Hematopoietic multipotent progenitor cell treated with erythropoietin and hydrocortisone succinate and interleukin-3 and kit ligand, for 6 days (in vitro differentiated cells): ENCODE measurements around the gene RCBTB1.

Experiments
- DNase-seq: peaks from one replicate; pipeline ENCODE4 v3.0.0-alpha.2; 2015

RCBTB1 gene

DNA sequence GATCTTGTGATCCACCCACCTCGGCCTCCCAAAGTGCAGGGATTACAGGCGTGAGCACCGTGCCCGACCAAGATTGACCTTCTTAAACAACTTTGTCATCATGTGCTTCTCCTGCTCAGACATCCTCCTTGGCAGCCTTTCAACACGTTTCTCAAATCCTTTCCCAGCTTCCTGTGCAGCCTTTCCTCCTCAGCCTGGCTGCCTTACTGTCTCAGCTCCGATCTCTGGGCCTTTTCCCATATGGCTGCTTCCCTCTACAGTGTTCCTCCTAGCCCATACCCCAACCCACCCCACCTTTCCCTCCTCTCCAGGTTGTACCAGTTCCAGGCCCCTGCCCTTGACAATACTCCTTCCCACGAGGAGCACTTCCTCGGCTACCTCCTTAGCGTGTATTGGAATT, 82.4 kb downstream of the RCBTB1 start:
- DNase-seq: no peak

GRCh38 chr13:49499889-49500660, 85.3 kb downstream of the RCBTB1 start:
- no peak for DNase-seq

- no peak for DNase-seq
These were observed 87.2 kb downstream of the RCBTB1 start for GRCh38 chr13:49498206-49498605.

GRCh38 chr13:49497272-49497671, 88.1 kb downstream of the RCBTB1 start:
- DNase-seq: peak; percentile 13

DNA sequence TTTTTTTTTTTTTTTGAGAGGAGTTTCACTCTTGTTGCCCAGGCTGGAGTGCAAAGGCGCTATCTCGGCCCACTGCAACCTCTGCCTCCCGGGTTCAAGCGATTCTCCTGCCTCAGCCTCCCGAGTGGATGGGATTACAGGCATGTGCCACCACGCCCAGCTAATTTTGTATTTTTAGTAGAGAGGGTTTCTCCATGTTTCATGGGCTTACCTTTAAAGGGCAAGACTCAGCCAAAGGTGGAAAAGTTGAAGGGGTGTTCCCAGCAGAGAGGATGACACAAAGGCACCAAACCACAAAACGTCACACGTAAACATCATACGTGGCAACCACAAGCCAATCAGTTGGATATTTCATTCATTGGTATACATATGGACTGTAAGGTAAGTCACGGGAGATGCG, 88.5 kb downstream of the RCBTB1 start:
- DNase-seq: peak; percentile 8

DNA sequence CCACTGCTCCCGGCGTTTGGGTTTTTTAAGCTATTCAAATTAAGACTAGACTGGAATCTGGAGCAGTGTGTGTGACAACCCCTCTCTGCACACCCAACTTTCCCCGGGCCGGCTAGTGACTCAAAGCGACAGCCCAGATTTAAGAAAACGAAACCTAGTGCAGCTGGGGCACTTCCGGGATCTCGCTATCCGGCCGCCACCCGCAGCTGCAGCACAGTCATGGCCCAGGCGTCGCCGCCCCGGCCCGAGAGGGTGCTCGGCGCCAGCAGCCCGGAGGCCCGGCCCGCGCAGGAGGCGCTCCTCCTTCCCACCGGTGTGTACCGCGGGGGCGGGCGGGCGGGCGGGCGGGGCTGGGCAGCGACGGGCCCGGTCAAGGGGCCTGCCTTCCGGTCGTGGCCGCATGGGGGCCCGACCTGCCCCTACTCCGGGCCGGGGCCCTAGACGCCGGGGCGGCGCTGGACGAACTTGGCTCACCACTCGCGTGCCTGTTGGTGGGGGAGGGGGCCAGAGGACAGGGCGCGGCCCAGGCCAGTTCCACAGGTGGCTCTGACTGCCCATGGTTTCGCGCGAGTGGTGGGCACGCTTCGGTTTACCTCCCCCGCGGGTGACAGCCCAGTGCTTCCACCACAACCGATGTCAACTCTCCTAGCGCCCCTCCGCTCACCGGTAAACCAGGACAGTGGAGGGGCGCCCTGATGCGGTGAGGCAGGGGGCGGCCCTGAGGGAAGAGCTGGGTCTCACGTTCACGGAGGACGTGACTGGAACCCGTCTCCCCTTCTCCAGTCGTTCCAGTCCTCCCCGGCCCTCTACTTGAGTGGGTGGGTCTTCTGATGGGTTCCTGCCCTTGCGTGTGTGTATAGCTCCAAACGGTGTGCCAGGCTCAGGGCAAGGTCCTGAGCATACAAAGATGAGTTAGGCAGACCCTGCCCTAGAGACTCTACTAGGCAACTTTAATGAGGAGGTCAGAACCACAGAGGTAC, 89.3 kb downstream of the RCBTB1 start, which contains the start of gene PHF11:
TSS of gene PHF11 (plus strand) at position 171 of the 980 bp plus-strand sequence. CDS start at position 220, 49 bp downstream.
- DNase-seq: peak; percentile 89

DNA sequence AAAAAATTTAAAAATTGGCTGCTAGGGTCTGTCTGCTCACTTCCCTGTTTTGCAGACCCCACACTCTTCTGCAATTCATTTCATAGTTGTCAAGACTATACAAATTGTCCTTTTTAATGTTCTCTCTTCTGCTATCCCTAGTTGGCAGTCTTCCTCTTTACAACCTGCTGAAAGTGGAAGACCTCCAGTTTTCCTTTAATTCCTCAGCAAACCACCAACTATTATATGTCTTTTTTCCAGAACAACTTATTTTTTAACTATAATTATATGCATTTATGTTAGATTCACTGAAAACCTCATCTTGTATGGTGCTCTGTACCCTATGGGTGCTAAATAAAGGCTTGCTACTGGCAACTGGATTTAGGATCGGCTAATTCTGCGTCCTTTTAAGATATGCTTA, 90.7 kb downstream of the RCBTB1 start:
- DNase-seq: peak; percentile 42

DNA sequence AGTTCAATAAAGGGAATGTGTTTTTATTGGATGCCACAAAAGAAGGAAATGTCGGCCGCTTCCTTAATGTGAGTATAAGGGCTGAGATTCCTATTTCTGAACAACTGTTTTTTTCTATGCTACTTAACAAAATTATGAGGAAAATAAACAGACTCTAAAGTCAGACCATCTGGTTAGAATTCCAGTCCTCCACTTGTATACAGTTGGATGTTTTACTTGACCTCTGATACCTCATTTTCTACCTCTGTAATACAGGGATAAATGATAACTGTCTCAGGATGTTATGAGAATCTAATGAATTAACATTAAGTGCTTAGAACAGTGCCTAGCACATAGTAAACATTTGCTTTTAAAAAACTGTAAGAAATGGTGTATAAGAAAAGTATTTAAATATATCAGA, 96.8 kb downstream of the RCBTB1 start:
- DNase-seq: no peak
